Panc1 (cell line): ENCODE results near the gene SLC6A1. TPM values are rescaled to one million over a fixed set of nuclear protein-coding genes. Genes with fewer than 3 reads are reported as not detected.

Source experiments
- ATAC-seq: fragments of 200-7000 bp; cut with Tn5 transposase; 2 replicates; pipeline ENCODE4 v1.9.1; 2020; ENCODE audit warnings: mild to moderate bottlenecking, moderate library complexity
- BruUV-seq: library from RNA; stranded (reverse); fragments of 400-500 nt; replicated peaks from 2 replicates; lab custom pipeline; 2021; lab: Mats Ljungman, UMichigan
- CTCF ChIA-PET: fragments of 300-600 bp; sonication (Branson Sonifier 250); formaldehyde crosslinking; loops from one replicate; lab custom pipeline; 2022; ENCODE audit warnings: antibody characterized with exemption; lab: Charles Lee
- POLR2A ChIA-PET: fragments of 300-600 bp; sonication (Branson Sonifier 250); formaldehyde crosslinking; loops from one replicate; lab custom pipeline; 2022; ENCODE audit warnings: antibody characterized with exemption; lab: Charles Lee
- DNase-seq: peaks from one replicate; pipeline ENCODE4 v3.0.0-alpha.2; 2010; ENCODE audit warnings: low read depth, low spot score
- H3K27ac ChIP-seq: 2 replicates; pipeline ENCODE4 v1.5.1; 2011; ENCODE audit warnings: mild to moderate bottlenecking, low read length, inconsistent platforms
- H3K27me3 ChIP-seq: fragments of 200-500 bp; sonication (Bioruptor generic); 2 replicates; pipeline ENCODE4 v1.6.0; 2014; ENCODE audit warnings: low read length, inconsistent platforms; ENCODE audit not compliant: control insufficient read depth, insufficient read depth
- H3K36me3 ChIP-seq: fragments of 200-500 bp; sonication (Bioruptor generic); 2 replicates; pipeline ENCODE4 v1.5.1; 2014; ENCODE audit warnings: inconsistent platforms, mild to moderate bottlenecking, low read length, moderate library complexity; ENCODE audit not compliant: control insufficient read depth, insufficient read depth
- H3K4me1 ChIP-seq: 2 replicates; pipeline ENCODE4 v1.5.1; 2011; ENCODE audit warnings: inconsistent platforms, mild to moderate bottlenecking, low read length, moderate library complexity; ENCODE audit not compliant: control insufficient read depth, insufficient read depth
- H3K4me3 ChIP-seq, 2 experiments: 2 replicates each; pipeline ENCODE4 v1.5.1; 2011 to 2012; ENCODE audit warnings: low read depth in 2 of 2, low read length in 2 of 2, mild to moderate bottlenecking in 2 of 2, inconsistent platforms in 1 of 2, moderate library complexity in 1 of 2
- H3K9me3 ChIP-seq: fragments of 200-500 bp; sonication (Bioruptor generic); 2 replicates; pipeline ENCODE4 v1.5.1; 2014; ENCODE audit warnings: low read depth, mild to moderate bottlenecking, inconsistent platforms, low read length, moderate library complexity; ENCODE audit not compliant: control insufficient read depth, insufficient read depth
- CTCF ChIP-seq: fragments of 450-650 bp; IDR thresholded peaks from 2 replicates; pipeline ENCODE4 v1.5.1; 2017; ENCODE audit warnings: mild to moderate bottlenecking
- POLR2AphosphoS5 ChIP-seq: IDR thresholded peaks from 2 replicates; pipeline ENCODE4 v1.6.1; 2012; ENCODE audit warnings: mild to moderate bottlenecking, low read depth, low read length, moderate library complexity
- SIN3A ChIP-seq: IDR thresholded peaks from 2 replicates; pipeline ENCODE4 v1.6.1; 2012; ENCODE audit warnings: low read depth, mild to moderate bottlenecking, low read length, moderate library complexity, borderline replicate concordance; ENCODE audit not compliant: insufficient read depth
- TCF7L2 ChIP-seq: IDR thresholded peaks from 2 replicates; pipeline ENCODE4 v1.6.1; 2011; ENCODE audit warnings: mild to moderate bottlenecking, low read depth, low read length, inconsistent platforms
- in situ Hi-C: cut with HindIII; loops from 2 replicates; pipeline ENCODE4 v1.10.0; 2016; ENCODE audit warnings: low sequenced_read_pairs, low pct_unique_long_range_greater_than_20kb
- intact Hi-C: fragments of 100-400 bp; cut with micrococcal nuclease; formaldehyde crosslinking; loops from one replicate; pipeline ENCODE4 v1.10.0; 2022; ENCODE audit not compliant: unreplicated experiment
- total RNA-seq: library from RNA; stranded (reverse); gene quantifications from one replicate; pipeline ENCODE4 v1.2.1, GENCODE V29; 2021; ENCODE audit not compliant: unreplicated experiment
- TF ChIP-seq, protein P1 (sequence below), 2 experiments: IDR thresholded peaks; 2 replicates each; pipeline ENCODE4 v1.6.1; 2011 to 2012; ENCODE audit warnings: low read depth in 2 of 2, control low read depth in 1 of 2, low read length in 1 of 2, mild to moderate bottlenecking in 1 of 2, moderate library complexity in 1 of 2; ENCODE audit not compliant: insufficient read depth in 1 of 2

SLC6A1 gene
- total RNA-seq, 1 experiment from 2014 or later: not detected

DNA sequence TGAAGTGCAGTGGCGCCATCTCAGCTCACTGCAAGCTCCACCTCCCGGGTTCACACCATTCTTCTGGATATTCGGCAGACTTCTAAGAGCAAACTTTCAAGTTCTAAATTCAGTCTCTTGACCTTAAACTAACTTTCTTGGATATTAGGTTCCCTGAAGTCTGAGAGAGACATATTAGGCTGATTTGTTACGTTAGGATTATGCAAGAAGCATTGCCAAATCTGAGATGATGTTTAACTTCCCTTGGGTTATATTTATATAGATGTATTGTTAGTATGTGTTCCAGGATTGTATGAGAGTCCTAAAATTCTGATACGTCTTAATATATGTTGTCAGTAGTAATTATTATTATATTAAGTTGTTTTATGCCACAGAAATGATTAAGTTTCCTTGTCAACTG is 80.1 kb downstream of the SLC6A1 start:
- no peak for ATAC-seq
- H3K4me3 ChIP-seq: no peak overlapping the region
- H3K27me3 ChIP-seq: no peaks in the 10 kb centered on the region
- H3K4me1 ChIP-seq: no peaks in the 10 kb centered on the region
- BruUV-seq: no TSS peak
- POLR2A ChIA-PET: no interaction called here
- CTCF ChIA-PET: no interaction called here
- no peak overlapping the region for H3K27ac ChIP-seq
- DNase-seq: no peak
- 0 out of 2 replicates have a peak, but pooled peaks cover 4% of the 10 kb centered on the region for H3K9me3 ChIP-seq
- intact Hi-C loops: no loop called here
- in situ Hi-C loops: no loop called here
- TF ChIP-seq CTCF (no peak), TCF7L2 (no peak), POLR2AphosphoS5 (no peak)
- TF ChIP-seq, protein P1, sequence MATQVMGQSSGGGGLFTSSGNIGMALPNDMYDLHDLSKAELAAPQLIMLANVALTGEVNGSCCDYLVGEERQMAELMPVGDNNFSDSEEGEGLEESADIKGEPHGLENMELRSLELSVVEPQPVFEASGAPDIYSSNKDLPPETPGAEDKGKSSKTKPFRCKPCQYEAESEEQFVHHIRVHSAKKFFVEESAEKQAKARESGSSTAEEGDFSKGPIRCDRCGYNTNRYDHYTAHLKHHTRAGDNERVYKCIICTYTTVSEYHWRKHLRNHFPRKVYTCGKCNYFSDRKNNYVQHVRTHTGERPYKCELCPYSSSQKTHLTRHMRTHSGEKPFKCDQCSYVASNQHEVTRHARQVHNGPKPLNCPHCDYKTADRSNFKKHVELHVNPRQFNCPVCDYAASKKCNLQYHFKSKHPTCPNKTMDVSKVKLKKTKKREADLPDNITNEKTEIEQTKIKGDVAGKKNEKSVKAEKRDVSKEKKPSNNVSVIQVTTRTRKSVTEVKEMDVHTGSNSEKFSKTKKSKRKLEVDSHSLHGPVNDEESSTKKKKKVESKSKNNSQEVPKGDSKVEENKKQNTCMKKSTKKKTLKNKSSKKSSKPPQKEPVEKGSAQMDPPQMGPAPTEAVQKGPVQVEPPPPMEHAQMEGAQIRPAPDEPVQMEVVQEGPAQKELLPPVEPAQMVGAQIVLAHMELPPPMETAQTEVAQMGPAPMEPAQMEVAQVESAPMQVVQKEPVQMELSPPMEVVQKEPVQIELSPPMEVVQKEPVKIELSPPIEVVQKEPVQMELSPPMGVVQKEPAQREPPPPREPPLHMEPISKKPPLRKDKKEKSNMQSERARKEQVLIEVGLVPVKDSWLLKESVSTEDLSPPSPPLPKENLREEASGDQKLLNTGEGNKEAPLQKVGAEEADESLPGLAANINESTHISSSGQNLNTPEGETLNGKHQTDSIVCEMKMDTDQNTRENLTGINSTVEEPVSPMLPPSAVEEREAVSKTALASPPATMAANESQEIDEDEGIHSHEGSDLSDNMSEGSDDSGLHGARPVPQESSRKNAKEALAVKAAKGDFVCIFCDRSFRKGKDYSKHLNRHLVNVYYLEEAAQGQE (IDR thresholded peaks at IDR 0.05; ENCODE audit: insufficient read depth in 1 of 2, low read depth in 2 of 2, low read length in 1 of 2): no peak
- H3K36me3 ChIP-seq: no peaks in the 10 kb centered on the region

- Histone ChIP-seq H3K27ac (no peak overlapping the region), H3K4me3 (no peak overlapping the region), H3K9me3 (0 out of 2 replicates have a peak, but pooled peaks cover 4% of the 10 kb centered on the region), H3K36me3 (no peaks in the 10 kb centered on the region), H3K4me1 (no peaks in the 10 kb centered on the region), H3K27me3 (no peaks in the 10 kb centered on the region)
- POLR2A ChIA-PET: no interaction called here
- ATAC-seq (no peak), DNase-seq (no peak)
- CTCF ChIA-PET: no interaction called here
- in situ Hi-C loops: no loop called here
- TF ChIP-seq, protein P1 (IDR thresholded peaks at IDR 0.05; ENCODE audit: insufficient read depth in 1 of 2, low read depth in 2 of 2, low read length in 1 of 2): no peak
- TF ChIP-seq POLR2AphosphoS5 (no peak), SIN3A (no peak), TCF7L2 (no peak), CTCF (no peak)
- intact Hi-C loops: no loop called here
- no TSS peak for BruUV-seq
Observed at GRCh38 chr3:11074011-11074410, 81.5 kb downstream of the SLC6A1 start.
